ENCODE results near the gene UBALD1. TPM values are rescaled to one million over a fixed set of nuclear protein-coding genes. Genes with fewer than 3 reads are reported as not detected.

UBALD1 gene
- total RNA-seq, 1 experiment from 2014 or later: 45.9 TPM

- ATAC-seq: no peak
- intact Hi-C loops (cut with micrococcal nuclease): no loop called here
- no peaks in the 10 kb centered on the region for H3K9me3 ChIP-seq (ENCODE audit: control insufficient read depth in 1 of 2, insufficient read depth in 1 of 2, low read depth in 1 of 2, low read length in 2 of 2)
- H3K9me2 ChIP-seq (ENCODE audit: insufficient read depth): no peaks in the 10 kb centered on the region
- ChIA-PET POLR2A (no interaction called here), RAD21 (ENCODE audit: low non-redundant PET in 1 of 2, low total read pairs in 2 of 2, uncharacterized antibody in 2 of 2, unreplicated experiment in 2 of 2) (no interaction called here), CTCF (no interaction called here)
- peaks cover 11% of the 10 kb centered on the region for H3K79me2 ChIP-seq (ENCODE audit: insufficient read depth, low read length)
- no peak for DNase-seq (ENCODE audit: low read depth, low spot score)
- no peaks in the 10 kb centered on the region for H3K27me3 ChIP-seq (ENCODE audit: insufficient read depth, low read length)
- no peaks in the 10 kb centered on the region for H3K4me1 ChIP-seq (ENCODE audit: control insufficient read depth in 1 of 2, insufficient read depth in 2 of 2, low read length in 2 of 2)
- no TSS peak for BruUV-seq (replicated peaks)
- H3K4me2 ChIP-seq (ENCODE audit: low read length): no peak overlapping the region
- H3K4me3 ChIP-seq (replicated peaks in 1 of 2; ENCODE audit: low read depth in 1 of 2, low read length in 2 of 2): no peak overlapping the region
- TF ChIP-seq, protein P1, sequence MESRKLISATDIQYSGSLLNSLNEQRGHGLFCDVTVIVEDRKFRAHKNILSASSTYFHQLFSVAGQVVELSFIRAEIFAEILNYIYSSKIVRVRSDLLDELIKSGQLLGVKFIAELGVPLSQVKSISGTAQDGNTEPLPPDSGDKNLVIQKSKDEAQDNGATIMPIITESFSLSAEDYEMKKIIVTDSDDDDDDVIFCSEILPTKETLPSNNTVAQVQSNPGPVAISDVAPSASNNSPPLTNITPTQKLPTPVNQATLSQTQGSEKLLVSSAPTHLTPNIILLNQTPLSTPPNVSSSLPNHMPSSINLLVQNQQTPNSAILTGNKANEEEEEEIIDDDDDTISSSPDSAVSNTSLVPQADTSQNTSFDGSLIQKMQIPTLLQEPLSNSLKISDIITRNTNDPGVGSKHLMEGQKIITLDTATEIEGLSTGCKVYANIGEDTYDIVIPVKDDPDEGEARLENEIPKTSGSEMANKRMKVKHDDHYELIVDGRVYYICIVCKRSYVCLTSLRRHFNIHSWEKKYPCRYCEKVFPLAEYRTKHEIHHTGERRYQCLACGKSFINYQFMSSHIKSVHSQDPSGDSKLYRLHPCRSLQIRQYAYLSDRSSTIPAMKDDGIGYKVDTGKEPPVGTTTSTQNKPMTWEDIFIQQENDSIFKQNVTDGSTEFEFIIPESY (IDR thresholded peaks at IDR 0.05; ENCODE audit: extremely low read depth, insufficient replicate concordance, low read length): no peak
- TF ChIP-seq POLR2AphosphoS5 (IDR thresholded peaks at IDR 0.05; ENCODE audit: low read depth, low read length): no peak
- TF ChIP-seq POLR2A (IDR thresholded peaks at IDR 0.05; ENCODE audit: borderline replicate concordance, extremely low read depth, insufficient read depth, insufficient read length): no peak
- TF ChIP-seq TCF7L2 (IDR thresholded peaks at IDR 0.05; ENCODE audit: borderline replicate concordance, extremely low read depth, insufficient read depth, insufficient read length): no peak
- no peak for TF ChIP-seq EZH2phosphoT487 (IDR thresholded peaks at IDR 0.05; ENCODE audit: borderline replicate concordance)
- TF ChIP-seq EGR1 (IDR thresholded peaks at IDR 0.05; ENCODE audit: low read depth): no peak
- no peak overlapping the region for H2AFZ ChIP-seq (ENCODE audit: low read depth, low read length, poor library complexity, severe bottlenecking)
- no peak overlapping the region for H3K9ac ChIP-seq (ENCODE audit: low read length)
- no peak overlapping the region for H3K27ac ChIP-seq (ENCODE audit: low read depth, low read length)
- H4K20me1 ChIP-seq (ENCODE audit: insufficient read depth): no peaks in the 10 kb centered on the region
- H3K36me3 ChIP-seq (ENCODE audit: control insufficient read depth in 1 of 2, insufficient read depth in 2 of 2, low read length in 2 of 2): peaks cover 0 to 12% of the 10 kb centered on the region in 2 experiments; a peak in 3 of 4 replicates
Measured at GRCh38 chr16:4606354-4606753, 8.3 kb downstream of the UBALD1 start.

GRCh38 chr16:4604401-4604800 is 10.3 kb downstream of the UBALD1 start:
- H3K9me2 ChIP-seq (ENCODE audit: insufficient read depth): no peaks in the 10 kb centered on the region
- DNase-seq (ENCODE audit: low read depth, low spot score) (no peak), ATAC-seq (no peak)
- no peak overlapping the region for H2AFZ ChIP-seq (ENCODE audit: low read depth, low read length, poor library complexity, severe bottlenecking)
- no peak overlapping the region for H3K9ac ChIP-seq (ENCODE audit: low read length)
- H3K36me3 ChIP-seq (ENCODE audit: control insufficient read depth in 1 of 2, insufficient read depth in 2 of 2, low read length in 2 of 2): peaks cover 0 to 8% of the 10 kb centered on the region in 2 experiments; a peak in 3 of 4 replicates
- intact Hi-C loops (cut with micrococcal nuclease): no loop called here
- H3K4me2 ChIP-seq (ENCODE audit: low read length): no peak overlapping the region
- no peaks in the 10 kb centered on the region for H4K20me1 ChIP-seq (ENCODE audit: insufficient read depth)
- no peak overlapping the region for H3K4me3 ChIP-seq (replicated peaks in 1 of 2; ENCODE audit: low read depth in 1 of 2, low read length in 2 of 2)
- no peaks in the 10 kb centered on the region for H3K4me1 ChIP-seq (ENCODE audit: control insufficient read depth in 1 of 2, insufficient read depth in 2 of 2, low read length in 2 of 2)
- RAD21 ChIA-PET (ENCODE audit: low non-redundant PET in 1 of 2, low total read pairs in 2 of 2, uncharacterized antibody in 2 of 2, unreplicated experiment in 2 of 2): no interaction called here
- POLR2A ChIA-PET: no interaction called here
- H3K79me2 ChIP-seq (ENCODE audit: insufficient read depth, low read length): no peaks in the 10 kb centered on the region
- H3K9me3 ChIP-seq (ENCODE audit: control insufficient read depth in 1 of 2, insufficient read depth in 1 of 2, low read depth in 1 of 2, low read length in 2 of 2): no peaks in the 10 kb centered on the region
- CTCF ChIA-PET: no interaction called here
- no peak for TF ChIP-seq SIN3A (IDR thresholded peaks at IDR 0.05; ENCODE audit: low read depth)
- no peak for TF ChIP-seq POLR2A (IDR thresholded peaks at IDR 0.05; ENCODE audit: borderline replicate concordance, extremely low read depth, insufficient read depth, insufficient read length)
- TF ChIP-seq EZH2 (IDR thresholded peaks at IDR 0.05): no peak
- TF ChIP-seq SRF (IDR thresholded peaks at IDR 0.05; ENCODE audit: low read depth): no peak
- TF ChIP-seq EGR1 (IDR thresholded peaks at IDR 0.05; ENCODE audit: low read depth): no peak
- TF ChIP-seq FOSL1 (IDR thresholded peaks at IDR 0.05; ENCODE audit: low read depth): no peak
- no peak for TF ChIP-seq ELF1 (IDR thresholded peaks at IDR 0.05; ENCODE audit: borderline replicate concordance, low read depth)
- H3K27ac ChIP-seq (ENCODE audit: low read depth, low read length): no peak overlapping the region
- no peaks in the 10 kb centered on the region for H3K27me3 ChIP-seq (ENCODE audit: insufficient read depth, low read length)
- BruUV-seq (replicated peaks): no TSS peak

Measured in HCT116 (cell line).